HG03066 (cell line): ENCODE data around the gene PIEZO2.
"Not testable (repeated sequence)": the region's sequence is repeated elsewhere in the genome, so short reads cannot be mapped to it uniquely, and the experiment has no call there.

ENCODE experiments used
- ATAC-seq: cut with Tn5 transposase; IDR thresholded peaks from one replicate; pipeline ENCODE4 v1.9.1; 2021; ENCODE audit warnings: low read depth; ENCODE audit not compliant: unreplicated experiment

The PIEZO2 gene

DNA sequence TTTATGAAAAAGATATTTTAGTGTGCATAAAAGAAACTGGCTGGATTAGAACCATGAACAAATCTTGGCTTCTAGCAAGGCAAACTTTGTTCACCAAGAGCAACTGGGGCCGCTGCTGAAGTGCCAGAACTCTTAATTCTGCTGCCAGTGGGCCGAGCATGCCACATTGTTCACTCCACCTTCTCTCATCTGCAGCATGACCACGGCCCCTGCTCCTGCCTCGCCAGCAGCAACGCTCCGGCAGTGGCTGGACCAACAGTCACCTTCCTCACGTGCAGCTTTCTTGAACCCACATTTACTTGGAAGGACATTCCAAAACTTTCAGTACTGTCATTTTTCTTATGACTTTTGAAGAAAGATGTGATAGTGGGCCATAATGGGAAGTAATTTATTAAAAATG lies 213.8 kb downstream of the PIEZO2 start:
- no peak for ATAC-seq

DNA sequence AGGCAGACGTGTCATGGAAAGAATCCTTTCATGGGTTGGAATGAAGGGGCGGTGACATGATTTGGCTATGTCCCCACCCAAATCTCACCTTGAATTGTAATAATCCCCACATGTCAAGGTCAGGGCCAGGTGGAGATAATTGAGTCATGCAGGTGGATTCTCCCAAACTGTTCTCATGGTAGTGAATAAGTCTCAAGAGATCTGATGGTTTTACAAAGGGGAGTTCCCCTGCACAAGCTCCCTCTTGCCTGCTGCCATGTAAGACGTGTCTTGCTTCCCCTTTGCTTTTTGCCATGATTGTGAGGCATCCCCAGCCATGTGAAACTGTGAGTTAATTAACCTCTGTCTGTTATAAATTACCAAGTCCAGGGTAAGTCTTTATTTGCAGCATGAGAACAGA lies 215.7 kb downstream of the PIEZO2 start:
- ATAC-seq, result not testable (repeated sequence)

DNA sequence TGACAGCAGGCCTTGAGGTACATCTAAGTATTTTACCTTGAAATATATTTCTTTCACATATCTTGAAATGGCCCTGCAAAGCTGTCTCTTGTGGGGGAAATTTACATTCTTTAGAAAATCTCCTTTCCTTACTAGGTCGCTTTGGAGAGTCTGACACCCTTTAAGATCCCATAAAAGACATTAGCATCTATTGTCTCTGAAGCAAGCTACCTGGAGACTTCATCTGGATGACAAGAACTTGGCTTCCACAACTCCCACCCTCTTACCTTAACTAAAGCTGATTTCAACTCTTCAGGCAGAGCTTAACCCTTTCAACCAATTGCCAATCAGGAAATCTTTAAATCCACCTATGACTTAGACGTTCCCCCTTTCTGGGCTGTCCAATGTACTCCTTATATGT lies 219.3 kb downstream of the PIEZO2 start:
- ATAC-seq, result no peak

DNA sequence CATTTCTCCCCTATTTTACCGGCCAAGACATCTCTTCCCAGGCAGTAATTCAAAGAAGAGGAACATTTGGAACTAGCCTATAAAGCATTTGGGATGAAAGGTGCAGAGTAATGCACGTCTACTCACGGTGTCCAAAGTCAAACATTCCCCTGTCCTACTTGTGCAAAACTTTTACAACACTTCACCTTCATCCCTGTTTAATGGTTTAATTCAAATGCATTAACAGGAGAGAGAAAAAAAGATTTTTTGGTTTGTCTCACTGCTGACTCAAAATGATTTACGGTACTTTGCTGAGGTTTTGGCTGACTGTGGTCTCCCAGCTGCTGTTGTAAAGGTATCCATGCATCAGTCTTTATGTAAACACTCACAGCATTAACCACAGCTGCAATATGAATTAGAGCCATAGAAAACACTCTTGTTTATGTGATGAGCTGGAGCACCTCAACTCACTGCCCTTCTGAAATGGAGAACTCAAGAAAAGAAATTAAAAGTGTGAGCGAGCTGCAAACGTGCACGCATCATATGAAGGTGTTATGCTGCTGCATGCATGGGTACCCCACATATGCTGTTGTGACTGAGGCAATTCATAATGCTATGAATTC lies 220.5 kb downstream of the PIEZO2 start:
- ATAC-seq, result no peak

DNA sequence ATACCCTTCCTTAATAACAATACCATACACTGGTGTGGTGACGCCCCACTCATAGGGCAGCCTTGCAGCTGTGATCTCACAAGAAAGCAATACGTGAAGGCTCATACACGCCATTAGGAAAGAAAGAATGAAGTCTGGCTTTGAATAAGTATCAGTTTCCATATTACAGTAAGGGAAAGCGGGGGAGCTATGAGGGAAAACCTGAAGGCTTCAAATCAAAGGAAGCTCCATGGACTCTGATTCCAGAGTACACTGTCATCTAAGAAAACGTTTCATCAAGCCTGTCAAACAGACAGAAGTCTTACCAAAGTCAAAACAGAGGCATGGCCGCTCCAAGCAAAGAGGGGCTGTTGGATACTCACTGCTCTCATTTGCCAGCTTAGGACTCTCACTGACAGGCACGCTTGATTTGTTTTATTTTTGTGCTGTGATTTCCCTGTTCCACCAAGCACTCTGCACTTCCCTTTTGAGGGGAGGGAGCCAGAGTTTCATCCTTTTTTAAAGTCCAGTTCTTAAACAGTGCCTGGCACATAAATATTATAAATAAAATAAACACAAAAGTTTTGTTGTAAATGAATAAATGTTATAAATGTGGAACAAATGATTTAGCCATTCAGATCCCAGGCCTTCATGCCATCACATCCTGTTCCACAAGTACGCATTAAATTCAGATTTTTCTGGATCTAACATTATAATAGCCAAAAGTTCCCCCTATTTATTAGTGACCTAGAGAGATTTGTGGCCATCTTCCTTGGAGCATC lies 221.2 kb downstream of the PIEZO2 start:
- no peak for ATAC-seq

- no peak for ATAC-seq
Measured at GRCh38 chr18:10927286-10927992, 221.9 kb downstream of the PIEZO2 start.

DNA sequence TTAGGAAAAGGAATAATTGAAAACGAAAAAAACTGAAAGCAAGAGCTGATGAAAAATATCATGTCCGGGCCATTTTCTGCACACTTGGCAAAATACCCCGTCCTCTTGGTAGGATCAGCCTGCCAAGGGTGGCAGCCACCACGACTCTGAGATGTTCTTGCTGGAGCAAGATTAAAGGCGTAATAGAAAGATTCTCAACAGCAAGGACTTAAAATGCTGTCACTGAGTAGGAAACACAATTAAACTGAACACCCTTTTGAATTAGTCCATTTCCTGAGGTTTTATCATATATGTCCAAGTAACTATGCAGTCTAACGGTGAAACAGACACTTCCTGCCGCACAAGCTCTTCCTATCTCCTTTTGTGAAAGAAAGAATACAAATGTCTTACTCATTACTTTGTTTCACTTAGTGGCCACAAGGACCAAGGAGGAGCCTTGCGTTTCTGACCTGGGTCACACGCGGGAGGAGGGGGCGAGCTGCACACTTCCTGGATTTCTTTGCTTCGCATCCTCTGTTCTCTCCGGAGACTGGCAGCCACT lies 222.7 kb downstream of the PIEZO2 start:
- no peak for ATAC-seq

GRCh38 chr18:10924290-10924689 lies 225.1 kb downstream of the PIEZO2 start:
- no peak for ATAC-seq

- ATAC-seq, result no peak
Measured at GRCh38 chr18:10923551-10924070, 225.8 kb downstream of the PIEZO2 start.

- no peak for ATAC-seq
Measured at GRCh38 chr18:10923141-10923540, 226.2 kb downstream of the PIEZO2 start.

GRCh38 chr18:10922712-10923111 lies 226.7 kb downstream of the PIEZO2 start:
- not testable (repeated sequence) for ATAC-seq

DNA sequence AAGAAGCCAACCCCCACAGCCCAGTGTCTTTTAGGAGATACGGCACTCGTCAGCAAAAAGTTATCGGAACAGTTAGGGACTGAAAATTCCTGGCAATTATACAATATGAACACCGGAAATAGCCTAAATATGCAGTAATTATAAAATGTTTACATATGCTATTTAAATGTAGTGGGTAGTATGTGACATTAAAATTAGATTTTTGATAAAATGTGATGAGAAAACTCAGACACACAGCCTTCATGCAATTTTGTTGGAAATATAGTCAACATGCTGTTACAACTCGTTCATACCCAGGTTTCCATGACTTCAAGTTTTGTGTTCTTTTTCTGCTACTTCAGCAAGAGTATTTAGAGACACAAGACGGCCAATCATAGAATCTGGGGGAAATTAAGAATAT lies 229.1 kb downstream of the PIEZO2 start:
- ATAC-seq, result not testable (repeated sequence)

DNA sequence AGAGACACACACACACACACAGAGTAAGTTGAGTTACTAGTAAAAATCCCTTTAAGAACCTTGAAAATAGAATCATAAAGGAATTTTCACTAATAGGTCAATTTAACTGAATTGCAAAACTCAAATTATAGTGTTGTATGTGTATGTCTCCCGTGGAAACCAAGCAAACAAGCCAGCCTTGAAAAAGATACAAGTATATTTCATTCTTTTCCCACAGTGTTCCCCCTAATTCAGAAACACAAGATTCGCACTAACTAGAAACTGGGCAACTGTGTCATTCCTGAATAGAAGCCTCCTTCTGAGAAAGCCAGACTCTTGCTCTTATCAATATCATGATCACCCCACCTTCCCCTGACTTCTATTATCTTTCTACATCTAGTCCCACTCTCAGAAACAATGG lies 229.5 kb downstream of the PIEZO2 start:
- ATAC-seq, result no peak

- no peak for ATAC-seq
Measured at GRCh38 chr18:10916865-10917264, 232.5 kb downstream of the PIEZO2 start.

DNA sequence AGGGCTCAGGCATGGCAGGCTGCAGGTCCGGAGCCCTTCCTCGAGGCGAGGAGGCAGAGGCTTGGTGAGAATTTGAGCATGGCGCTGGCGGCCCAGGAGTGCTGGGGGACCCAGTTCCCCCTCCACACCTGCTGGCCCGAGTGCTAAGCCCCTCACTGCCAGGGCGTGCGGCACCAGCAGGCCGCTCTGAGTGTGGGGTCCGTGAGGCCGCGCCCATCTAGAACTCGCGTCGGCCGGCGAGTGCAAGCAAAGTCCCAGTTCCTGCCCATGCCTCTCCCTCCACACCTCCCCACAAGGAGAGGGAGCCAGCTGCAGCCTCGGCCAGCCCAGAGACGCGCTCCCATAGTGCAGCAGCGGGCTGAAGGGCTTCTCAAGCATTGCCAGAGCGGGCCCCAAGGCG lies 233.0 kb downstream of the PIEZO2 start:
- no peak for ATAC-seq

DNA sequence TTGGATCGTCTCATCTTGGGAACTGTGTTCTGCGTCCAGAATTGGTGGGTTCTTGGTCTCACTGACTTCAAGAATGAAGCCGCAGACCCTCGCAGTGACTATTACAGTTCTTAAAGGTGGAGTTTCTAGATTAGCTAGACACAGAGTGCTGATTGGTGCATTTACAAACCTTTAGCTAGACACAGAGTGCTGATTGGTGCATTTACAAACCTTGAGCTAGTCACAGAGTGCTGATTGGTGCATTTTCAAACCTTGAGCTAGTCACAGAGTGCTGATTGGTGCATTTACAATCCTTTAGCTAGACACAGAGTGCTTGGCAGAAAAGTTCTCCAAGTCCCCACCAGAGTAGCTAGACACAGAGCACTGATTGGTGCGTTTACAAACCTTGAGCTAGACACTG lies 233.6 kb downstream of the PIEZO2 start:
- not testable (repeated sequence) for ATAC-seq

- not testable (repeated sequence) for ATAC-seq
Measured at GRCh38 chr18:10914610-10915009, 234.8 kb downstream of the PIEZO2 start.

DNA sequence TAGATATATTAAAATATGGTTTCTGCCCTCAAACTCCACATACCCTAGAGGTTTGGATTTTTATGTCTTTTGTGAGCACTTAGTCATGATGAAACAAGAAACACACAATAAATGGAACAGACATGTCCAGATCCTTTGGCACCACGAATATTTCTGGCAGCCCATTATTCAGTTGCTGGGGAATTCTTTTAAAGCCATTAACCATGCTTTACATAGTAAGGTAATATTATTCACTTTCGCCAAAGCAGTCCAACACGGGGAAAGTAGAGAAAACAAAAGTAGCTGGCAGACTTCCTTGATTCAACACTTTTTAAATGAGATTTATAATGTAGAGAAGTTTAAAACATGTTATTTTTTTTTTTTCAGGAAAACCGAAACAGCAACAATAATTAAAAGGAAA lies 235.4 kb downstream of the PIEZO2 start:
- ATAC-seq, result no peak

- ATAC-seq, result no peak
Measured at GRCh38 chr18:10912790-10913545, 236.4 kb downstream of the PIEZO2 start.

- ATAC-seq, result no peak
Measured at GRCh38 chr18:10909724-10910123, 239.6 kb downstream of the PIEZO2 start.
